GM19324 (cell line): Measurements from ENCODE around the gene HSPB6.
A peak's percentile ranks its signal among the peaks of the same experiment; 100 is the strongest.

Experiments
- ATAC-seq: cut with Tn5 transposase; IDR thresholded peaks from one replicate; pipeline ENCODE4 v1.9.1; 2021; ENCODE audit warnings: mild to moderate bottlenecking, moderate library complexity; ENCODE audit not compliant: unreplicated experiment, low FRiP score

HSPB6 gene

GRCh38 chr19:35767288-35768081, 10.7 kb upstream of the HSPB6 start:
- no peak for ATAC-seq

- ATAC-seq: no peak
Measured at GRCh38 chr19:35766571-35767104, 9.8 kb upstream of the HSPB6 start.

- ATAC-seq: no peak
Measured at GRCh38 chr19:35764432-35765315, 7.8 kb upstream of the HSPB6 start.

- ATAC-seq: no peak
Measured at GRCh38 chr19:35760711-35761349, 4.0 kb upstream of the HSPB6 start.

GRCh38 chr19:35759697-35760096, 2.9 kb upstream of the HSPB6 start:
- ATAC-seq: no peak

GRCh38 chr19:35757749-35758608, 1.1 kb upstream of the HSPB6 start, which contains the start of gene PROSER3:
Gene PROSER3 (plus strand): TSS chr19:35758176. CDS start chr19:35758216, 40 bp downstream.
- peak; percentile 94 for ATAC-seq

GRCh38 chr19:35757231-35757748, 461 bp upstream of the HSPB6 start:
- no peak for ATAC-seq

- no peak for ATAC-seq
Measured at GRCh38 chr19:35755550-35756376, 1.1 kb downstream of the HSPB6 start.

GRCh38 chr19:35755131-35755549, 1.7 kb downstream of the HSPB6 start:
- no peak for ATAC-seq

GRCh38 chr19:35754370-35755130, 2.3 kb downstream of the HSPB6 start:
- ATAC-seq: no peak

- no peak for ATAC-seq
Measured at GRCh38 chr19:35753634-35754369, 3.0 kb downstream of the HSPB6 start.

GRCh38 chr19:35752746-35753350, 4.0 kb downstream of the HSPB6 start:
- no peak for ATAC-seq

GRCh38 chr19:35751839-35752745, 4.7 kb downstream of the HSPB6 start:
- ATAC-seq: no peak

- ATAC-seq: no peak
Measured at GRCh38 chr19:35750167-35750566, 6.7 kb downstream of the HSPB6 start.

- ATAC-seq: peak; percentile 79
Measured at GRCh38 chr19:35748106-35749020, 8.5 kb downstream of the HSPB6 start, which contains the start of gene LIN37. Gene LIN37 (plus strand): TSS chr19:35748576. CDS start chr19:35748725, 149 bp downstream.
